ENCODE data around the gene NTSR1.

The NTSR1 gene

GRCh38 chr20:62728028-62728780 is 19.6 kb downstream of the NTSR1 start:
- DNase-seq, result no peak
- Histone ChIP-seq H2BK120ac (ENCODE audit: low read depth, low read length) (no peak overlapping the region), H3K56ac (ENCODE audit: low read length) (no peak overlapping the region), H3K4ac (ENCODE audit: low read depth, low read length) (no peak overlapping the region), H3K79me1 (ENCODE audit: low read length) (no peaks in the 10 kb centered on the region), H3K27me3 (ENCODE audit: insufficient read depth, low read length, poor library complexity) (no peaks in the 10 kb centered on the region), H3K36me3 (ENCODE audit: control insufficient read depth, insufficient read depth, low read length) (no peaks in the 10 kb centered on the region), H3K27ac (ENCODE audit: low read depth, low read length) (no peak overlapping the region), H2BK15ac (replicated peaks; ENCODE audit: low read depth) (no peak overlapping the region), H3K4me2 (ENCODE audit: low read length) (no peak overlapping the region), H4K8ac (ENCODE audit: low read depth, low read length) (no peak overlapping the region), H3K18ac (ENCODE audit: low read length) (no peak overlapping the region), H3K4me3 (ENCODE audit: low read length) (no peak overlapping the region), H2BK5ac (ENCODE audit: low read length) (no peak overlapping the region), H3K4me1 (ENCODE audit: control insufficient read depth, low read depth, low read length) (no peaks in the 10 kb centered on the region), H3K9ac (ENCODE audit: low read length) (no peak overlapping the region), H4K5ac (ENCODE audit: low read length) (no peak overlapping the region), H3K23ac (ENCODE audit: low read length) (no peak overlapping the region), H2AK5ac (ENCODE audit: low read length) (no peak overlapping the region), H3K79me2 (ENCODE audit: control insufficient read depth, insufficient read depth, low read length) (no peaks in the 10 kb centered on the region)
- WGBS (ENCODE audit: extremely low coverage, insufficient coverage, low lambda C conversion rate), result no CpG with 5 or more reads among the region's 26 CpGs

GRCh38 chr20:62728781-62729300 is 20.2 kb downstream of the NTSR1 start:
- Histone ChIP-seq H2BK15ac (replicated peaks; ENCODE audit: low read depth) (no peak overlapping the region), H4K5ac (ENCODE audit: low read length) (no peak overlapping the region), H3K79me2 (ENCODE audit: control insufficient read depth, insufficient read depth, low read length) (no peaks in the 10 kb centered on the region), H3K27ac (ENCODE audit: low read depth, low read length) (no peak overlapping the region), H3K4me1 (ENCODE audit: control insufficient read depth, low read depth, low read length) (no peaks in the 10 kb centered on the region), H3K56ac (ENCODE audit: low read length) (no peak overlapping the region), H2BK120ac (ENCODE audit: low read depth, low read length) (no peak overlapping the region), H3K18ac (ENCODE audit: low read length) (no peak overlapping the region), H2BK5ac (ENCODE audit: low read length) (no peak overlapping the region), H3K9ac (ENCODE audit: low read length) (no peak overlapping the region), H3K4ac (ENCODE audit: low read depth, low read length) (no peak overlapping the region), H3K27me3 (ENCODE audit: insufficient read depth, low read length, poor library complexity) (no peaks in the 10 kb centered on the region), H3K36me3 (ENCODE audit: control insufficient read depth, insufficient read depth, low read length) (no peaks in the 10 kb centered on the region), H3K4me3 (ENCODE audit: low read length) (no peak overlapping the region), H2AK5ac (ENCODE audit: low read length) (no peak overlapping the region), H3K23ac (ENCODE audit: low read length) (no peak overlapping the region), H4K8ac (ENCODE audit: low read depth, low read length) (no peak overlapping the region), H3K4me2 (ENCODE audit: low read length) (no peak overlapping the region), H3K79me1 (ENCODE audit: low read length) (no peaks in the 10 kb centered on the region)
- WGBS (ENCODE audit: extremely low coverage, insufficient coverage, low lambda C conversion rate), result no CpG with 5 or more reads among the region's 9 CpGs
- DNase-seq, result no peak

GRCh38 chr20:62730481-62730880 is 21.8 kb downstream of the NTSR1 start:
- no peak overlapping the region for H2BK5ac ChIP-seq (ENCODE audit: low read length)
- no peak overlapping the region for H3K9ac ChIP-seq (ENCODE audit: low read length)
- H2BK120ac ChIP-seq (ENCODE audit: low read depth, low read length), result no peak overlapping the region
- no peak overlapping the region for H3K23ac ChIP-seq (ENCODE audit: low read length)
- H3K4me3 ChIP-seq (ENCODE audit: low read length), result no peak overlapping the region
- H3K18ac ChIP-seq (ENCODE audit: low read length), result no peak overlapping the region
- no peak overlapping the region for H4K5ac ChIP-seq (ENCODE audit: low read length)
- H3K79me2 ChIP-seq (ENCODE audit: control insufficient read depth, insufficient read depth, low read length), result no peaks in the 10 kb centered on the region
- DNase-seq, result no peak
- no peaks in the 10 kb centered on the region for H3K27me3 ChIP-seq (ENCODE audit: insufficient read depth, low read length, poor library complexity)
- no peaks in the 10 kb centered on the region for H3K79me1 ChIP-seq (ENCODE audit: low read length)
- no peak overlapping the region for H3K56ac ChIP-seq (ENCODE audit: low read length)
- no peaks in the 10 kb centered on the region for H3K4me1 ChIP-seq (ENCODE audit: control insufficient read depth, low read depth, low read length)
- no CpG with 5 or more reads among the region's 13 CpGs for WGBS (ENCODE audit: extremely low coverage, insufficient coverage, low lambda C conversion rate)
- no peaks in the 10 kb centered on the region for H3K36me3 ChIP-seq (ENCODE audit: control insufficient read depth, insufficient read depth, low read length)
- no peak overlapping the region for H2BK15ac ChIP-seq (replicated peaks; ENCODE audit: low read depth)
- no peak overlapping the region for H2AK5ac ChIP-seq (ENCODE audit: low read length)
- H3K4ac ChIP-seq (ENCODE audit: low read depth, low read length), result no peak overlapping the region
- no peak overlapping the region for H3K4me2 ChIP-seq (ENCODE audit: low read length)
- H3K27ac ChIP-seq (ENCODE audit: low read depth, low read length), result no peak overlapping the region
- H4K8ac ChIP-seq (ENCODE audit: low read depth, low read length), result no peak overlapping the region

GRCh38 chr20:62732031-62732760 is 23.6 kb downstream of the NTSR1 start:
- Histone ChIP-seq H4K5ac (ENCODE audit: low read length) (no peak overlapping the region), H3K27ac (ENCODE audit: low read depth, low read length) (no peak overlapping the region), H3K4me3 (ENCODE audit: low read length) (no peak overlapping the region), H3K18ac (ENCODE audit: low read length) (no peak overlapping the region), H2BK5ac (ENCODE audit: low read length) (no peak overlapping the region), H3K36me3 (ENCODE audit: control insufficient read depth, insufficient read depth, low read length) (no peaks in the 10 kb centered on the region), H2BK120ac (ENCODE audit: low read depth, low read length) (no peak overlapping the region), H3K27me3 (ENCODE audit: insufficient read depth, low read length, poor library complexity) (no peaks in the 10 kb centered on the region), H3K56ac (ENCODE audit: low read length) (no peak overlapping the region), H3K23ac (ENCODE audit: low read length) (no peak overlapping the region), H4K8ac (ENCODE audit: low read depth, low read length) (no peak overlapping the region), H3K79me1 (ENCODE audit: low read length) (no peaks in the 10 kb centered on the region), H3K79me2 (ENCODE audit: control insufficient read depth, insufficient read depth, low read length) (no peaks in the 10 kb centered on the region), H2AK5ac (ENCODE audit: low read length) (no peak overlapping the region), H2BK15ac (replicated peaks; ENCODE audit: low read depth) (no peak overlapping the region), H3K4ac (ENCODE audit: low read depth, low read length) (no peak overlapping the region), H3K4me1 (ENCODE audit: control insufficient read depth, low read depth, low read length) (no peaks in the 10 kb centered on the region), H3K4me2 (ENCODE audit: low read length) (no peak overlapping the region), H3K9ac (ENCODE audit: low read length) (no peak overlapping the region)
- no CpG with 5 or more reads among the region's 13 CpGs for WGBS (ENCODE audit: extremely low coverage, insufficient coverage, low lambda C conversion rate)
- DNase-seq, result no peak

- no peak overlapping the region for H2BK5ac ChIP-seq (ENCODE audit: low read length)
- H3K9ac ChIP-seq (ENCODE audit: low read length), result no peak overlapping the region
- H3K36me3 ChIP-seq (ENCODE audit: control insufficient read depth, insufficient read depth, low read length), result no peaks in the 10 kb centered on the region
- DNase-seq, result no peak
- H4K8ac ChIP-seq (ENCODE audit: low read depth, low read length), result no peak overlapping the region
- no peak overlapping the region for H3K56ac ChIP-seq (ENCODE audit: low read length)
- no CpG with 5 or more reads among the region's 27 CpGs for WGBS (ENCODE audit: extremely low coverage, insufficient coverage, low lambda C conversion rate)
- no peak overlapping the region for H3K4me3 ChIP-seq (ENCODE audit: low read length)
- no peak overlapping the region for H2BK120ac ChIP-seq (ENCODE audit: low read depth, low read length)
- H3K4ac ChIP-seq (ENCODE audit: low read depth, low read length), result no peak overlapping the region
- no peak overlapping the region for H4K5ac ChIP-seq (ENCODE audit: low read length)
- H3K79me1 ChIP-seq (ENCODE audit: low read length), result no peaks in the 10 kb centered on the region
- H2BK15ac ChIP-seq (replicated peaks; ENCODE audit: low read depth), result no peak overlapping the region
- H3K23ac ChIP-seq (ENCODE audit: low read length), result no peak overlapping the region
- no peaks in the 10 kb centered on the region for H3K27me3 ChIP-seq (ENCODE audit: insufficient read depth, low read length, poor library complexity)
- H3K18ac ChIP-seq (ENCODE audit: low read length), result no peak overlapping the region
- H3K27ac ChIP-seq (ENCODE audit: low read depth, low read length), result no peak overlapping the region
- no peaks in the 10 kb centered on the region for H3K4me1 ChIP-seq (ENCODE audit: control insufficient read depth, low read depth, low read length)
- no peak overlapping the region for H3K4me2 ChIP-seq (ENCODE audit: low read length)
- H3K79me2 ChIP-seq (ENCODE audit: control insufficient read depth, insufficient read depth, low read length), result no peaks in the 10 kb centered on the region
- no peak overlapping the region for H2AK5ac ChIP-seq (ENCODE audit: low read length)
Measured at GRCh38 chr20:62732842-62733525, 24.3 kb downstream of the NTSR1 start.
